Panc1 (cell line): ENCODE results near the gene LRBA.
"Not testable (repeated sequence)": the region's sequence is repeated elsewhere in the genome, so short reads cannot be mapped to it uniquely, and the experiment has no call there.

Source experiments
- SIN3A ChIP-seq: IDR thresholded peaks from 2 replicates; pipeline ENCODE4 v1.6.1; 2012; ENCODE audit warnings: low read depth, mild to moderate bottlenecking, low read length, moderate library complexity, borderline replicate concordance; ENCODE audit not compliant: insufficient read depth
- TF ChIP-seq, protein P1 (sequence below): fragments of 450-650 bp; IDR thresholded peaks from 2 replicates; pipeline ENCODE4 v1.5.1; 2017; ENCODE audit warnings: mild to moderate bottlenecking

DNA sequence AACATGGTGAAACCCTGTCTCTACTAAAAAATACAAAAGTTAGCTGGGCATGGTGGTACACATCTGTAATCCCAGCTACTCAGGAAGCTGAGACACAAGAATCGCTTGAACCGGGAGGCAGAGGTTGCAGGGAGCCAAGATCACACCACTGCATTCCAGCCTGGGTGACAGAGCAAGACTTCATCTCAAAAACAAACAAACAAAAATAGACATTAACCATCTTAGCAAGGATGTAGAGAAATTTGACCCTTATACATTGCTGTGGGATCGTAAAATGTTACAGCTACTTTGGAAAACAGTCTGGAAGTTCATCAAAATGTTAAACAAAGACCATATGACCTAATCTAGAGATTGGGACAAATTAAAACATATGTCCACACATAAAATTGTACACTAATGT, 96.5 kb downstream of the LRBA start:
- TF ChIP-seq, protein P1, sequence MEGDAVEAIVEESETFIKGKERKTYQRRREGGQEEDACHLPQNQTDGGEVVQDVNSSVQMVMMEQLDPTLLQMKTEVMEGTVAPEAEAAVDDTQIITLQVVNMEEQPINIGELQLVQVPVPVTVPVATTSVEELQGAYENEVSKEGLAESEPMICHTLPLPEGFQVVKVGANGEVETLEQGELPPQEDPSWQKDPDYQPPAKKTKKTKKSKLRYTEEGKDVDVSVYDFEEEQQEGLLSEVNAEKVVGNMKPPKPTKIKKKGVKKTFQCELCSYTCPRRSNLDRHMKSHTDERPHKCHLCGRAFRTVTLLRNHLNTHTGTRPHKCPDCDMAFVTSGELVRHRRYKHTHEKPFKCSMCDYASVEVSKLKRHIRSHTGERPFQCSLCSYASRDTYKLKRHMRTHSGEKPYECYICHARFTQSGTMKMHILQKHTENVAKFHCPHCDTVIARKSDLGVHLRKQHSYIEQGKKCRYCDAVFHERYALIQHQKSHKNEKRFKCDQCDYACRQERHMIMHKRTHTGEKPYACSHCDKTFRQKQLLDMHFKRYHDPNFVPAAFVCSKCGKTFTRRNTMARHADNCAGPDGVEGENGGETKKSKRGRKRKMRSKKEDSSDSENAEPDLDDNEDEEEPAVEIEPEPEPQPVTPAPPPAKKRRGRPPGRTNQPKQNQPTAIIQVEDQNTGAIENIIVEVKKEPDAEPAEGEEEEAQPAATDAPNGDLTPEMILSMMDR = not testable (repeated sequence)
- not testable (repeated sequence) for TF ChIP-seq SIN3A
